GOT3 (cell line): ENCODE results near the gene MRPL40.
A peak's percentile ranks its signal among the peaks of the same experiment; 100 is the strongest.
"Not testable (repeated sequence)": the region's sequence is repeated elsewhere in the genome, so short reads cannot be mapped to it uniquely, and the experiment has no call there.

ENCODE experiments used
- DNase-seq: peaks from one replicate; lab custom pipeline; 2025; ENCODE audit warnings: mixed read lengths; lab: John Stamatoyannopoulos, UW

The MRPL40 gene

GRCh38 chr22:19442166-19442565 lies 9.8 kb downstream of the MRPL40 start:
- DNase-seq: no peak

DNA sequence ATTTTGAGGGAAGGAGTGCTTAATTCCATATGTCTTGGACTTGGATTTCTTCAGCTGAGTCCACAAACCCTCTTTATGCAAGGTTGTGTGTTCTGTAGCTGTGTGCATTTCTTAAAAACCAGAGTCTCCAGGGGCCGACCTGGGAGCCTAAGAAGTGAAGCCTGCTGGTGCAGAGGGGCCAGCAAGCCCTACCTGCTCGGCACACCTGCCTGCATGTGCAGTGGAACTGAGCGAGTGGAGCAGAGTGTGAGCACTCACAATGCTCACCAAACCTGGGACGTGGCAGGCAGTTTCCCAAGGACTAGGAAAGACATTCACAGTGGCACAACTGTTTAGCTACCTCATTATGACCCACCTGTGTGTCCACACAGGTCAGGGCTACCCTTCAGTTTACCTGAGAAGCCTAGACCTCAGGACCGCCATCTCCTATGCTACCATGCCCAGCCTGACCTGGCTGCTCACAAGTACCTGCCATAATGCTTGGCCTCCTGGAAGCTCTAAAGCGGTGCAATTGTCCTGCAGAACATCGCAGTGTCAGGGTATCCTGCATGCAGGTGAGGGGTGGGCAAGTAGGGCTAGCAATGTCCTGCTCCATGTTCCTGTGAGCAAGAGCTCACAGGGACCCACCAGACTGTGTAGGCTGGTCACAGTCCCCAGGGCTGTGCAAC lies 11.3 kb downstream of the MRPL40 start:
- no peak for DNase-seq

- not testable (repeated sequence) for DNase-seq
Measured at GRCh38 chr22:19445279-19445982, 13.1 kb downstream of the MRPL40 start.

DNA sequence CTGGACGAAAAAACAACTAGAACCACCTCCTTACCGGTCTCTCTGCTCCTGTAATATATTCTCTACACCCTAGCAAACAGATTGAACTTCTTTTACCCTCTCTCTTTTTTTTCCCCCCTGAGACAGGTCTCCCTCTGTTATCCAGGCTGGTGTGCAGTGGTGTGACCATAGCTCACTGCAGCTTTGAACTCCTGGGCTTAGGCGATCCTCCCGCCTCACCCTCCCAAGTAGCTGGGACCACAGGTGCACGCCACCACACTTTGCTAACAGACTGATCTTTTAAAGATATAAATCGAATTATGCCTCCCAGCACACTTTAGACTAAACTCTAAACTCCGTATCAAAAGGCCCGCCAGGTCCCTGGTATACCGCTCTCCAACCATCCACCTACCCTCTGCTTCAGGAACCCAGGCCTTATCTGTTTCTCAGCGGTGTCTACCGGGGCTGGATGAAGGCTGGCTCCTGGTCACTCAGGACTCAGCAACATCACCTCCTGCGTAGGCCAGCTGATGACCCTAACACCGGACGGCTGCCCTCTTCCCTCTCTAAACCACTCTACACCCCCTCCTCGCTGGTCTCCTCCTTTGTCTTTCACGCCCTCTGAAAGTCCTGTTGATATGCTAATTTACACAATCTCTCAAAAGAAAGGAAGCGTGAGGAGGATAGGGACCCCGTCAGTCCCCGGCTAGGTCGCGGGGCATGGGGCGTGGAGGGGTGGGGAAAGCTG lies 14.4 kb downstream of the MRPL40 start:
- no peak for DNase-seq

GRCh38 chr22:19447330-19448075 lies 15.2 kb downstream of the MRPL40 start, which contains the start of gene C22orf39:
Gene C22orf39 (minus strand): TSS chr22:19447711. CDS start chr22:19447688, 23 bp downstream.
- DNase-seq: peak; percentile 56

- DNase-seq: no peak
Measured at GRCh38 chr22:19448076-19448607, 15.8 kb downstream of the MRPL40 start.

- no peak for DNase-seq
Measured at GRCh38 chr22:19448739-19449421, 16.5 kb downstream of the MRPL40 start.

DNA sequence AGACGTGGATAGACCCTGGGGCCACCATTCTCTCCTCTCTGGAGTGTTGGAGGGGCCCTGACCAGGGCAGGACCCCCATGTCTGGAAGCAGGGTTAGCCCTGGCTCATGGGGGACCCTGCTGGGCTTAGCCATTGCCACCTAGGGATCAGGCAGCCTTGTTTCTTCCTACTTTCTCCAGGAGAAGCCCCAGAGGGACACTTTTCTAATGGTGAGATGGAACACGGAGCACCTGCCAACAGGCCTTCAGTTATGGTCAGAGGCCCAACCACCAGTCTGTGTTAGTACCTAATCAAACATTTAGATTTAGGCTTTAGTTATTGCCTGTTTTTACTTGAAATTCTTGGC lies 17.1 kb downstream of the MRPL40 start:
- no peak for DNase-seq

- DNase-seq: no peak
Measured at GRCh38 chr22:19450363-19451175, 18.2 kb downstream of the MRPL40 start.

- DNase-seq: no peak
Measured at GRCh38 chr22:19451570-19451969, 19.2 kb downstream of the MRPL40 start.

DNA sequence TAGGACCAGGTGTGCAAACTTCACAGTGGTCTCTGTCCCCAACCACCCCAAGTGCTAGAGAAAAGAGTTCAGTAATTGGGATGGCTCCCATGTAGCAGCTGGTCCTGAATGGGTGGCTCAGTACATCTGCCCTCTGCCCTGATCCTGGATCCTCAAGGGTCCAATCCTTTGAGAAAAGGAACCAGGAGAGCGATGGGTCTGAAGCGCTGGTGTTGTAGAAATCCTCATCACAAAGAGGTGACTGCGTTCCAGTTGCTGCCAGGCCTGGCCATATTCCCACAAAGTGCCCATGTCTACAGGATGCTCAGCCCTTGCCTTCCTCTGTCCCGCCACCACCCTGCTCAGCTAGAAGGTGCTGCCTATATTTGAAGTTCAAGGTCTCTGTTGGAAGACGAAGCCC lies 21.4 kb downstream of the MRPL40 start:
- no peak for DNase-seq

GRCh38 chr22:19454156-19454555 lies 21.8 kb downstream of the MRPL40 start:
- no peak for DNase-seq

- DNase-seq: no peak
Measured at GRCh38 chr22:19455033-19455432, 22.7 kb downstream of the MRPL40 start.

GRCh38 chr22:19455585-19456370 lies 23.4 kb downstream of the MRPL40 start:
- DNase-seq: no peak

DNA sequence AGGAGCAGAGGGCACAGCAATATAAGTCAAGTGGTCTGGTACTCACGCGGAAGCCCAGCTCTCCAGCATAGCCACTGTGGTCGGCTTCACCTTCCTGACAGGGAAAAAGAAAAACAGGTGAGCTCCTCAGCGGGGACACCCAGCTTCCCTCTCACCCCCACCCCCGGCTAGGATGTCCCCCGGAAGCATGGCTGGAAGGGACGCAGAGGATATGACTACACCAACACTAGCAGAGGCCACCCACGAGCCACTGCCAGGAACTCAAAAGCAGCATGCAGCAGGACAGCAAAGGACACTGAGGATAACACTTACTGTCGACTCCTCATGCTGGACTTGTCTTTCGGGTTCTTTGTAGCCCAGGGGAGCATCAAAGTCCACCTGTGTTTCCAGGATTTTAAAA lies 24.2 kb downstream of the MRPL40 start:
- DNase-seq: no peak

- DNase-seq: no peak
Measured at GRCh38 chr22:19457828-19458428, 25.6 kb downstream of the MRPL40 start.

GRCh38 chr22:19460036-19460435 lies 27.7 kb downstream of the MRPL40 start:
- DNase-seq: no peak

GRCh38 chr22:19461506-19461905 lies 29.2 kb downstream of the MRPL40 start:
- no peak for DNase-seq

DNA sequence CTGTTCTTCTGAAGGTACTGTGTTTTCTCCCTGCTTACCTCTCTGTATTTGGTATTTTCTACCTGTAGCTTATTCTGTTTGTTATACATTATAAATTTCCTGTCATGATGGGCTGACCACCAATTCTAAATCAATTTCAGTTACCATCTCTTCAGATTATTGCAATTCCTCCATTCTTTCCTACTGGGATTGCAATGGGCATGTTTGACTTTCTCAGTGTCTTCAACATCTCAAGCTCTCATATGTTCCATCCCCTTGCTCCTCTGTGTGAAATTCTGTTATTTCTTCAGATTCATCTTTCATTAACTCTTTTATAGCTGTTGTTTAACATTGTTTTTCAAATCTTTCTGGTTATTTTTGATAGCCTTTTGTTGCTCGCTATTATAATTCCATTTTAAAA lies 30.7 kb downstream of the MRPL40 start:
- no peak for DNase-seq
